Osteocyte (in vitro differentiated cells): ENCODE measurements around the gene DBNDD1. TPM values are rescaled to one million over a fixed set of nuclear protein-coding genes. Genes with fewer than 3 reads are reported as not detected.

Experiments used
- DNase-seq: peaks from one replicate; pipeline ENCODE4 v3.0.0; 2021; ENCODE audit warnings: mixed read lengths; ENCODE audit not compliant: unreplicated experiment; ENCODE audit errors: extremely low spot score
- H3K27ac Mint-ChIP-seq: one replicate; pipeline ENCODE4 v1.8.0; 2021; ENCODE audit warnings: mild to moderate bottlenecking, mixed read lengths; ENCODE audit not compliant: unreplicated experiment
- H3K27me3 Mint-ChIP-seq: one replicate; pipeline ENCODE4 v1.8.0; 2021; ENCODE audit warnings: mixed read lengths; ENCODE audit not compliant: unreplicated experiment
- H3K36me3 Mint-ChIP-seq: one replicate; pipeline ENCODE4 v1.8.0; 2021; ENCODE audit warnings: mixed read lengths; ENCODE audit not compliant: unreplicated experiment
- H3K4me1 Mint-ChIP-seq: one replicate; pipeline ENCODE4 v1.8.0; 2021; ENCODE audit warnings: mixed read lengths; ENCODE audit not compliant: unreplicated experiment
- H3K4me3 Mint-ChIP-seq: one replicate; pipeline ENCODE4 v1.8.0; 2021; ENCODE audit warnings: mild to moderate bottlenecking, moderate library complexity, mixed read lengths; ENCODE audit not compliant: unreplicated experiment
- H3K9me3 Mint-ChIP-seq: one replicate; pipeline ENCODE4 v1.8.0; 2021; ENCODE audit warnings: mixed read lengths; ENCODE audit not compliant: unreplicated experiment
- total RNA-seq: library from RNA; stranded (reverse); gene quantifications from 2 replicates; pipeline ENCODE4 v1.2.1, GENCODE V29; 2021
- TF ChIP-seq, protein P1 (sequence below): fragments of 200-600 bp; sonication (generic); IDR thresholded peaks from 2 replicates; pipeline ENCODE4 v1.5.0; 2021; ENCODE audit warnings: antibody characterized with exemption, mild to moderate bottlenecking, moderate library complexity

DBNDD1 gene
- total RNA-seq, 1 donor from 2014 or later: 0.78 TPM

- TF ChIP-seq, protein P1, sequence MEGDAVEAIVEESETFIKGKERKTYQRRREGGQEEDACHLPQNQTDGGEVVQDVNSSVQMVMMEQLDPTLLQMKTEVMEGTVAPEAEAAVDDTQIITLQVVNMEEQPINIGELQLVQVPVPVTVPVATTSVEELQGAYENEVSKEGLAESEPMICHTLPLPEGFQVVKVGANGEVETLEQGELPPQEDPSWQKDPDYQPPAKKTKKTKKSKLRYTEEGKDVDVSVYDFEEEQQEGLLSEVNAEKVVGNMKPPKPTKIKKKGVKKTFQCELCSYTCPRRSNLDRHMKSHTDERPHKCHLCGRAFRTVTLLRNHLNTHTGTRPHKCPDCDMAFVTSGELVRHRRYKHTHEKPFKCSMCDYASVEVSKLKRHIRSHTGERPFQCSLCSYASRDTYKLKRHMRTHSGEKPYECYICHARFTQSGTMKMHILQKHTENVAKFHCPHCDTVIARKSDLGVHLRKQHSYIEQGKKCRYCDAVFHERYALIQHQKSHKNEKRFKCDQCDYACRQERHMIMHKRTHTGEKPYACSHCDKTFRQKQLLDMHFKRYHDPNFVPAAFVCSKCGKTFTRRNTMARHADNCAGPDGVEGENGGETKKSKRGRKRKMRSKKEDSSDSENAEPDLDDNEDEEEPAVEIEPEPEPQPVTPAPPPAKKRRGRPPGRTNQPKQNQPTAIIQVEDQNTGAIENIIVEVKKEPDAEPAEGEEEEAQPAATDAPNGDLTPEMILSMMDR: peak; percentile 32
- Mint-ChIP-seq H3K4me3 (peak overlapping the region; percentile 66), H3K27me3 (no peaks in the 10 kb centered on the region), H3K27ac (peak overlapping the region; percentile 67), H3K9me3 (no peaks in the 10 kb centered on the region), H3K36me3 (no peaks in the 10 kb centered on the region), H3K4me1 (peaks cover 24% of the 10 kb centered on the region)
- DNase-seq: no peak
Observed at GRCh38 chr16:90019543-90020259, 445 bp upstream of the DBNDD1 start.

DNA sequence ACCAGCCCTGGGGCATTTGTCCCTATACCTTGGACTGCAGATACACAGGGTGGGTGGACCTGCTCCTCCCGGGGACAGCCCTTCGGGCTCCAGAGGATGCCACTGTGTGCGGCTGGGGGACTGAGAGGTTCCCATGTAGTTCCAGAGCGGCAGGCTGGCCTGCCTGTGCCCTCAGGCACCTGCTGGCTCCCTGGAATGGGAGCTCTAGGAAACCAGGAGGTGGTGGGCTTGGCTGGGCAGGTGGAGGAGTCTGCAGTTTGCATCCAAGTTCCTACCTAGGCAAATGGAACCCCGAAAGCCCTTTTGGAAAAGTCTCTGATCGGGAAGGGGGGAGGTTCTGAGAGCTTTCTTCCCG is 982 bp downstream of the DBNDD1 start:
- Mint-ChIP-seq H3K27me3 (no peaks in the 10 kb centered on the region), H3K27ac (no peak overlapping the region), H3K9me3 (no peaks in the 10 kb centered on the region), H3K36me3 (no peaks in the 10 kb centered on the region), H3K4me1 (peaks cover 24% of the 10 kb centered on the region), H3K4me3 (peak overlapping the region; percentile 73)
- no peak for DNase-seq
- TF ChIP-seq, protein P1: no peak

GRCh38 chr16:90016339-90016950 is 2.8 kb downstream of the DBNDD1 start:
- TF ChIP-seq, protein P1: no peak
- Mint-ChIP-seq H3K36me3 (no peaks in the 10 kb centered on the region), H3K27me3 (no peaks in the 10 kb centered on the region), H3K9me3 (no peaks in the 10 kb centered on the region), H3K27ac (no peak overlapping the region), H3K4me1 (peaks cover 20% of the 10 kb centered on the region), H3K4me3 (no peak overlapping the region)
- DNase-seq: no peak

DNA sequence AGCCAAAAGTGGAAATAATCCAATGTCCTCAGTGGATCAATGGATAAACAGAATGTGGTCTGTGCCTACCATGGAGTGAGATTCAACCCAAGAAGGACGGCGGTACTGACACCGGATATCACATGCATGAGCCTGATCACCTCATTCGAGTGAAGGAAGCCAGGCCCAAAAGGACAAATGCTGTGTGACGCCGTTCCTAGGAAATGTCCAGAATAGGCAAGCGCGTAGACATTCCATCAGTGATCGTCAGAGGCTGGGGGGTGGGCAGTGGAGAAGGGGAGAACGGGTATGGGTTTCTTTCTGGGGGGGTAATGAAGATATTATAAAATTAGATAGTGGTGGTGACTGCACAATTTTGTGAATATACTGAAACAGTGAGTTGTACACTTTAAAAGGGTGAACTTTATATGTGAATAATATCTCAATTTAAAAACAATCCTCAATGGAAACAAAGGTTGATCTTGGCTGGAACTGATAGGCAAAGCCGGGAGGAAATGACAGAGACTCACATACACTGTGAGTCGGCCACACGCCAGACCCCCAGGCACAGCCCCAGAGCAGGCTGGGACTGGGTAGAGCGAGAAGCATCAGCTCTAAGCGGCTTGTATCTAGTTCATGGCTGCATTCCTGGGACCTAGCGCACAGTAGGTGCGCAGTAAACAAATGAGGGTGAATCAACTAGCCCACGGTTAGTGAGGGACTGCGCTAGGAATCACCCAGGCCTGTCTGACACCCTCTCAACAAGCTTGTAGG is 3.5 kb downstream of the DBNDD1 start:
- Mint-ChIP-seq H3K27me3 (no peaks in the 10 kb centered on the region), H3K27ac (no peak overlapping the region), H3K4me3 (no peak overlapping the region), H3K9me3 (no peaks in the 10 kb centered on the region), H3K36me3 (no peaks in the 10 kb centered on the region), H3K4me1 (peaks cover 13% of the 10 kb centered on the region)
- no peak for DNase-seq
- TF ChIP-seq, protein P1: no peak
